Measurements from ENCODE around the gene PIP4K2A.
A peak's percentile ranks its signal among the peaks of the same experiment; 100 is the strongest.

The PIP4K2A gene

GRCh38 chr10:22679608-22680007, 34.8 kb downstream of the PIP4K2A start:
- Histone ChIP-seq H3K9ac (ENCODE audit: low read depth, low read length, poor library complexity, severe bottlenecking) (peak overlapping the region; percentile 5), H4K20me1 (ENCODE audit: insufficient read depth, low read length, poor library complexity, severe bottlenecking) (peaks cover 32% of the 10 kb centered on the region), H3K27me3 (ENCODE audit: insufficient read depth, low read length, poor library complexity, severe bottlenecking) (no peaks in the 10 kb centered on the region), H3K36me3 (ENCODE audit: insufficient read depth, low read length) (no peaks in the 10 kb centered on the region), H3K9me3 (ENCODE audit: insufficient read depth, low read depth, low read length) (no peaks in the 10 kb centered on the region), H3K4me3 (ENCODE audit: low read length, poor library complexity, severe bottlenecking) (peak overlapping the region; percentile 50), H2AFZ (ENCODE audit: low read length) (no peak overlapping the region), H3K79me2 (ENCODE audit: insufficient read depth, low read length) (peaks cover 92% of the 10 kb centered on the region), H3K4me1 (ENCODE audit: insufficient read depth, low read length, poor library complexity, severe bottlenecking) (peaks cover 79% of the 10 kb centered on the region), H3K4me2 (ENCODE audit: low read depth, low read length, poor library complexity, severe bottlenecking) (peak overlapping the region; percentile 63), H3F3A (ENCODE audit: low read depth) (peaks cover 13% of the 10 kb centered on the region), H3K9me2 (replicated peaks; ENCODE audit: low read depth, low read length) (no peaks in the 10 kb centered on the region)
- TF ChIP-seq, protein P1, sequence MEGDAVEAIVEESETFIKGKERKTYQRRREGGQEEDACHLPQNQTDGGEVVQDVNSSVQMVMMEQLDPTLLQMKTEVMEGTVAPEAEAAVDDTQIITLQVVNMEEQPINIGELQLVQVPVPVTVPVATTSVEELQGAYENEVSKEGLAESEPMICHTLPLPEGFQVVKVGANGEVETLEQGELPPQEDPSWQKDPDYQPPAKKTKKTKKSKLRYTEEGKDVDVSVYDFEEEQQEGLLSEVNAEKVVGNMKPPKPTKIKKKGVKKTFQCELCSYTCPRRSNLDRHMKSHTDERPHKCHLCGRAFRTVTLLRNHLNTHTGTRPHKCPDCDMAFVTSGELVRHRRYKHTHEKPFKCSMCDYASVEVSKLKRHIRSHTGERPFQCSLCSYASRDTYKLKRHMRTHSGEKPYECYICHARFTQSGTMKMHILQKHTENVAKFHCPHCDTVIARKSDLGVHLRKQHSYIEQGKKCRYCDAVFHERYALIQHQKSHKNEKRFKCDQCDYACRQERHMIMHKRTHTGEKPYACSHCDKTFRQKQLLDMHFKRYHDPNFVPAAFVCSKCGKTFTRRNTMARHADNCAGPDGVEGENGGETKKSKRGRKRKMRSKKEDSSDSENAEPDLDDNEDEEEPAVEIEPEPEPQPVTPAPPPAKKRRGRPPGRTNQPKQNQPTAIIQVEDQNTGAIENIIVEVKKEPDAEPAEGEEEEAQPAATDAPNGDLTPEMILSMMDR (conservative IDR thresholded peaks at IDR 0.05; ENCODE audit: low read length) = no peak
- TF ChIP-seq EZH2phosphoT487 (IDR thresholded peaks at IDR 0.05; ENCODE audit: borderline replicate concordance) = no peak

DNA sequence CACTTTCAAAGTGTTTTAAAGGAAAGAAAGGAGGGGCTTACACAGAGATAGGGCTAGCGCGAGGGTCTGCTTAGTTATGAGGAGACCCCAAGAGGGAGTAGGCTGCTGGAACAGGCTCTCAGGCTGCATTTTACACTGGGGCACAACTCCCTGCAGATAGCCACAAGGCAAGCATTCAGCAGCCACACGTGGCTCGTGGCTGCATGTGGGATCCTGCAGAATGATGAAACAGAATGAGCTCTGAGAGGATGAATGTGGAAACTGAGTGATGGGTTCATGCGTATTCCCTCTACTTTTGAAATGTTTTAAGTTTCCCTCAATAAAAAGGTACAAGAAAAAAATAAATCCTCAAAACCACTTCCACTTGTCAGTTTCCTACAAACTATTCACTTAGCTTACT, 37.0 kb downstream of the PIP4K2A start:
- peaks cover 92% of the 10 kb centered on the region for H3K79me2 ChIP-seq (ENCODE audit: insufficient read depth, low read length)
- H3K4me2 ChIP-seq (ENCODE audit: low read depth, low read length, poor library complexity, severe bottlenecking) = peak overlapping the region; percentile 6
- H2AFZ ChIP-seq (ENCODE audit: low read length) = no peak overlapping the region
- H3K4me1 ChIP-seq (ENCODE audit: insufficient read depth, low read length, poor library complexity, severe bottlenecking) = peaks cover 78% of the 10 kb centered on the region
- no peak overlapping the region for H3K4me3 ChIP-seq (ENCODE audit: low read length, poor library complexity, severe bottlenecking)
- H3F3A ChIP-seq (ENCODE audit: low read depth) = peaks cover 15% of the 10 kb centered on the region
- no peaks in the 10 kb centered on the region for H3K9me3 ChIP-seq (ENCODE audit: insufficient read depth, low read depth, low read length)
- H3K9ac ChIP-seq (ENCODE audit: low read depth, low read length, poor library complexity, severe bottlenecking) = no peak overlapping the region
- TF ChIP-seq, protein P1 (conservative IDR thresholded peaks at IDR 0.05; ENCODE audit: low read length) = no peak
- no peak for TF ChIP-seq EZH2phosphoT487 (IDR thresholded peaks at IDR 0.05; ENCODE audit: borderline replicate concordance)
- peaks cover 51% of the 10 kb centered on the region for H4K20me1 ChIP-seq (ENCODE audit: insufficient read depth, low read length, poor library complexity, severe bottlenecking)
- no peaks in the 10 kb centered on the region for H3K9me2 ChIP-seq (replicated peaks; ENCODE audit: low read depth, low read length)
- no peaks in the 10 kb centered on the region for H3K27me3 ChIP-seq (ENCODE audit: insufficient read depth, low read length, poor library complexity, severe bottlenecking)
- H3K36me3 ChIP-seq (ENCODE audit: insufficient read depth, low read length) = no peaks in the 10 kb centered on the region

DNA sequence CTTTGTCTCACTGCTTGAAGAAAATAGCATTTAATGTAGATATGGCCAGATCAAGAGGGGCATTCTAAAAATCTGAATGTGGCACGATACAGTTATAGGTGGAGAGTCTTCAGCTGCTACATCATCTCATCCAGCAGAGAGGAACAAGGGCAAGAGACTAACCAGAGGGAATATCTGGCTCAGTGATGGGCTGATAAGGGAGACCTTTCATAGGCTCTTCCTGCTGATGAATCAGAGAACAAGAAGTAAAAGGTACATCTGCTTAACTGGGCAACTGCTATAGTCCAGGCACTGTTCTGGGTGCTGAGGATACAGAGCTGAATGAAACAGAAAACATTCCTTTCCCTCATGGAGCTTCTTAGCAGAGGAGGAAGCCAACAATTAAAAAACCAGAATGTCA, 37.9 kb downstream of the PIP4K2A start:
- no peaks in the 10 kb centered on the region for H3K9me2 ChIP-seq (replicated peaks; ENCODE audit: low read depth, low read length)
- H3K9me3 ChIP-seq (ENCODE audit: insufficient read depth, low read depth, low read length) = no peaks in the 10 kb centered on the region
- no peaks in the 10 kb centered on the region for H3K27me3 ChIP-seq (ENCODE audit: insufficient read depth, low read length, poor library complexity, severe bottlenecking)
- no peak overlapping the region for H3K4me2 ChIP-seq (ENCODE audit: low read depth, low read length, poor library complexity, severe bottlenecking)
- TF ChIP-seq, protein P1 (conservative IDR thresholded peaks at IDR 0.05; ENCODE audit: low read length) = no peak
- TF ChIP-seq EZH2phosphoT487 (IDR thresholded peaks at IDR 0.05; ENCODE audit: borderline replicate concordance) = no peak
- peaks cover 8% of the 10 kb centered on the region; the same call in 1 of the 2 replicates for H3F3A ChIP-seq (ENCODE audit: low read depth)
- no peak overlapping the region for H2AFZ ChIP-seq (ENCODE audit: low read length)
- no peaks in the 10 kb centered on the region for H3K36me3 ChIP-seq (ENCODE audit: insufficient read depth, low read length)
- H3K79me2 ChIP-seq (ENCODE audit: insufficient read depth, low read length) = peaks cover 96% of the 10 kb centered on the region
- no peak overlapping the region for H3K9ac ChIP-seq (ENCODE audit: low read depth, low read length, poor library complexity, severe bottlenecking)
- H3K4me1 ChIP-seq (ENCODE audit: insufficient read depth, low read length, poor library complexity, severe bottlenecking) = peaks cover 77% of the 10 kb centered on the region
- no peak overlapping the region for H3K4me3 ChIP-seq (ENCODE audit: low read length, poor library complexity, severe bottlenecking)
- peaks cover 58% of the 10 kb centered on the region for H4K20me1 ChIP-seq (ENCODE audit: insufficient read depth, low read length, poor library complexity, severe bottlenecking)

Measured in Loucy (cell line).